NCI-H187 treated with DMSO at 0.1 percent for 48 hours (cell line): ENCODE data around the gene LIN54.
"Not testable (repeated sequence)": the region's sequence is repeated elsewhere in the genome, so short reads cannot be mapped to it uniquely, and the experiment has no call there.

Experiments
- DNase-seq: peaks from one replicate; lab custom pipeline; 2025; lab: John Stamatoyannopoulos, UW

The LIN54 gene

DNA sequence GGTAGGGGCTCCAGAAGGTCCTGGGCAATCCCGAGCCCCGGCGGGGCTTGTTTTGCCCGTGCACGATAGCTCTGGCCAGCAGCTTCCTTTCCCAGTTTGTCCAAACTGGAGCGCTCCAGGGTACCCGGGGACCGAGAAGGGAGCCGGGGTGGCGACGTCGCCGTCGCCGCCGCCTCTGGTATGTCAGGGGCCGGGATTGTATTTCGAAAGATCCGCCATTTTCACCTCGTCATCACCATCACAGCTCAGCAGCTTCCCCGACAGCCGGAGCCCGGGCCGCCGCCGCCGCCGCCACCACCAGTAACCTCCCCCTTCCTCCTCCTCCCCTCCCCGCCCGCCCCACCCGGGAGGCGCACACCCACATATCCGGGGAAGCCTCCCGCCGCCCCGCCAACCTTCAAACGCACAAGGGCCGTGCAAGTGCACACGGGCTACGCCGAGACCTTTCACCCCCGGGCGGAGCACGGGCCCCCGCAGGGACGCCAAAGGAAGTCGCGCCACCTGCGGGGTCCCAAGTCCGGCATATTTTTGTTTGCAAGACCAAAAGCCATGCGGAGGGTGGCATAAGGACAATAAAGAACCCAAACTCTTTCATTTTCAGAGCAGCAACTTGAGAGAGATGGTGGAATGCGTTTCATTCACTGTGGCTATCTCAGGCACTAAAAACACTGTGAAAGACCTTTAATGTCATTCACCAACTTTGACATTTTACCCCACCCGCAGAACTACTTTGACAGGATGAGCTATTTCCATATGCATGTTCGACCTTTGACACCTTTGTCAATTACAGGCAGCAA is at the start of gene LIN54:
TSS of gene LIN54 (minus strand) at position 302 of the 797 bp plus-strand sequence. CDS start 25,979 bp downstream, outside the sequence.
- no peak for DNase-seq

GRCh38 chr4:83054928-83055327 is 44.3 kb upstream of the LIN54 start:
- DNase-seq = no peak

DNA sequence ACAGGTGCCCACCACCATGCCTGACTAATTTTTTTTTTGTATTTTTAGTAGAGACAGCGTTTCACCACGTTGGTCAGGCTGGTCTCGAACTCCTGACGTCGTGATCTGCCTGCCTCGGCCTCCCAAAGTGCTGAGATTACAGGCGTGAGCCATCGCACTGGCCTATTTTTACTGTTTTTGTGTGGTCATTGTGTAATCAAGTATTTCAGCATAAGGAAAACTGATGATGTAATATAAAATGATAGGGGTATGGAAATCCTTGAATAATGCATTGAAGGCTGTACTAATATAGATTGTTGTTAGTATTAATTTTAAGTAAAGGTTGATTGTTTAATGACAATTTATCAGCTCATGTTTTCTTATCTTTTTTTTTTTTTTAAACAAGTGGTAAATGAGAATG is 38.2 kb upstream of the LIN54 start:
- DNase-seq = not testable (repeated sequence)

GRCh38 chr4:83046693-83047473 is 36.3 kb upstream of the LIN54 start:
- no peak for DNase-seq

GRCh38 chr4:83043801-83044407 is 33.3 kb upstream of the LIN54 start:
- no peak for DNase-seq

GRCh38 chr4:83043157-83043556 is 32.5 kb upstream of the LIN54 start:
- DNase-seq = not testable (repeated sequence)

DNA sequence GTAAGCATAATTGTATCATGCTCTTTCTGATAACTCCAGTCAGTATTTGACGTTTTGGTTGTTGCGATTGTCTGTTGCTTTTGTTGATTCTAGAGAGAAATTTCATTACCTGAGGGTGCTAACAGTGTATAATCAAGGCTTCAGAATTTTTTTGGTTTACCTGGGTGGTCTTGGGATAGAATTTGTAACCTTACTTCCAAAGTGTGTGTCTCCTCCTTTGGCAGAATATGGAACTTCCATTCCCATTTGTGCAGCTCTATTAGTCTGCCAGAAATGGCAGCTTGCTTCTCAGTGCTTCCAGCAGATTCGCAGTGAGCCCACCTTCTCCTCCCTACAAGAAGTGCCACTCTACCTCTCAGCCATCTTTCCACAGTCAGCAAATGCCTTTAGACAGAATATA is 29.6 kb upstream of the LIN54 start:
- no peak for DNase-seq

DNA sequence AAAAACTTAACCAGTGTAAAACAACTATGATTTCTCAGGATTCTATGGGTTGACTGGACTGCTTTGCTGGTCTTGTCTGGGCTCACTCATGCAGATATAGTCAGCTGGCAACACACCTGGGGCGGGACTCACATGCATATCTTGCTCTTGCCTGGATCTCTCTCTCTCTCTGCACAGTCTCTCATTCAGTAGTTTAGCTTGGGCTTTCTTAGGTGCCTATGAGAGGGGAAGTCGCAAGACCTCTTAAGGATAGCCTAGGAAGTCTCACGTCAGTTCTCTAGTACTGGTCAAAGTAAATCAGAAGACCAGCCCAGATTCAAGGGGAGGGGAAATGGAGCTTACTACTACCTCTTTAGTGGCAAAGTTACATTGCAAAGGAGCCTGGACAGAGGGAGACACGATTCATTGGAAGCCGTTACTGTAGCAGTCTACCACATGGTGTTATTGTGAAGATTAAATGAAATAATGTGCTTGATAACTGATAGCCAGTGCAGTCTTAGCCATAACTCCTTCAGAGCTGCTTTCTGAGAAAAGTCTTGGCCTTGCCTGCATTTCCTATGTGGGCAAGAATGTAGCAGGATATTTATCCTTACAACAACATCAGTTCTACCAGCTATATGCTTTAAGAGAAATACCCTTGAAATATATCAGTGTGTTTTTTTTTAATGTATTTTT is 26.5 kb upstream of the LIN54 start:
- no peak for DNase-seq

DNA sequence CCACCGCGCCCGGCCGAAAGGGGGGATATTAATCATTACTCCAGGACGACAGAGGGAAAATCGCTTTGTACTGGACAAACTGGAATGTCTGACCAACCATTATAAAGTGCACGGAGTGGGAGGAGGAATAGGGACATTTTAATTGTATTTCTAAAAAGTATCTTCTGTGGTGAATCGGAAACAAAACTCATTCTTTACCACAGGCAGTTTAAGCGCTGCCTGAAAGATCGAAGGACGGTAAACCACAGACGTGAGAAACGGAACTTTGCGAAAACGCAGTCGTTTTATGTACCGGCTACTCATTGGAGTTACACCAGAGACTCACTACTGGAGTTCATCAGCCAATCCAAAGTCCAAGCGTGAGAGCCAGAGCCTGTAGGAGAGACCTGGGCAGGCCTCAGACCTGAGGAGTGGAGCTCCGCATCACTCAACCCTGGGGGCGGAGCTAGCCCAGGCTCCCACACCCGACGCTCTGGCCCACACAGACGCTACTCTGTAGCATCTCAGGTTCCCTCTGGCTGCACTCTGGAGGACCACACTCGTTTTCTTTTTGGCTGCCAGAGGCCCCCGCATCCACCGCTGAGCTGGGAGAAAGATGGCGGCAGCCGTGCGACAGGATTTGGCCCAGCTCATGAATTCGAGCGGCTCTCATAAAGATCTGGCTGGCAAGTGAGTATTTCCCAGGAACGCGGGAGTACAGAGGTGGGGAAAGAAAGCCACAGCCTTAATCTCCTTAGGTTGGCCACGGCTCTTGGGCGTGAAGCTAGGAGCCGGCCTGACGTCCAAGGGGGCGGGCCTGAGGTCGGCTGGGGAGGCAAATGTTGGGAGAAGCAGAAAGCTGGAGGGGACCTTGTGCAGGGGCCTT is 24.2 kb upstream of the LIN54 start, which contains the start of gene COPS4:
TSS of gene COPS4 (plus strand) at position 554 of the 865 bp plus-strand sequence. CDS start at position 596, 42 bp downstream.
- peak; percentile 100 for DNase-seq

DNA sequence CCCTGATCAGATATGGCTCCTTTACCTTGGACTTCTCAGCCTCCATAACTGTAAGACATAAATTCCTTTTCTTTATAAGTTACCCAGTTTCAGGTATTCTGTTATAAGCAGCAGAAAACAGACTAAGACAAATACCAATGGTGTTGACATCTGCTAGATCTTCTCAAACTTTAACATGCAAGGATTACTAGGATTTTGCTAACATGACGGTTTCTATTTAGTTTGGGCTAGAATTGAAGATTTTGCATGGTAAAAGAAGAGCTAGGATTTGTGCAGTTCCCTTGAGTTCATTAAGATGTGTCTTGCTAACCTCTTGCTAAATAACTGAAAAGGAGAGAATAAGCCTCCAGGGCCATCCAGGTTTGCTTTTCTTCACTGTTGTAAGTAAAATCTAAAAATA is 19.1 kb upstream of the LIN54 start:
- DNase-seq = no peak

DNA sequence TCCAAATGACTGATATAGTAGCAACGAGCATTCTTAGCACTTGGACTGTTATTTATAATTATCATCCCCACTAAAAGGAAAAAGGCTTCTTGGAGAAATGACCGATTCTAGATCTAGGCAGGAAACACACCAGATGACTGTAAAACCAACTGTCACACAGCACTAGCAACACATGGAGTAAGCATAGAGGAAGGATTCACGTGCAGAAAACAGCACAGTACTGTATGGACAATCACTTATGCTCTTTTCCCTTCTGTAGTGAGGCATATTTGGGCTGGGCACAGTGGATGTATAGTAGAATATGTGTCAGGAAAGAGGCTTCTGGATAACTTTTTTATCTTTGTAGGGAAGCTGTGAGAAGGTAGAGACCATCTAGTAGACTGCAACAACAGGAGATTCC is 18.4 kb upstream of the LIN54 start:
- DNase-seq = no peak

GRCh38 chr4:83025563-83025962 is 14.9 kb upstream of the LIN54 start:
- no peak for DNase-seq

- DNase-seq = no peak
Measured at GRCh38 chr4:83024233-83024632, 13.6 kb upstream of the LIN54 start.

DNA sequence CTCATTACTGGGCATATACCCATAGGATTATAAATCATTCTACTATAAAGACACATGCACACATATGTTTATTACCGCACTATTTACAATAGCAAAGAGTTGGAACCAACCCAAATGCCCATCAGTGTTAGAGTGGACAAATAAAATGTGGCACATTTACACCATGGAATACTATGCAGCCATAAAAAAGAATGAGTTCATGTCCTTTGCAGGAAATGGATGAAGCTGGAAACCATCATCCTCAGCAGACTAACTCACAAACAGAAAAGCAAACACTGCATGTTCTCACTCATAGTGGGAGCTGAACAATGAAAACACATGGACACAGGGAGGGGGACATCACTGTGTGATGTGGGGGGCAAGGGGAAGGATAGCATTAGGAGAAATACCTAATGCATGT is 13.0 kb upstream of the LIN54 start:
- not testable (repeated sequence) for DNase-seq

DNA sequence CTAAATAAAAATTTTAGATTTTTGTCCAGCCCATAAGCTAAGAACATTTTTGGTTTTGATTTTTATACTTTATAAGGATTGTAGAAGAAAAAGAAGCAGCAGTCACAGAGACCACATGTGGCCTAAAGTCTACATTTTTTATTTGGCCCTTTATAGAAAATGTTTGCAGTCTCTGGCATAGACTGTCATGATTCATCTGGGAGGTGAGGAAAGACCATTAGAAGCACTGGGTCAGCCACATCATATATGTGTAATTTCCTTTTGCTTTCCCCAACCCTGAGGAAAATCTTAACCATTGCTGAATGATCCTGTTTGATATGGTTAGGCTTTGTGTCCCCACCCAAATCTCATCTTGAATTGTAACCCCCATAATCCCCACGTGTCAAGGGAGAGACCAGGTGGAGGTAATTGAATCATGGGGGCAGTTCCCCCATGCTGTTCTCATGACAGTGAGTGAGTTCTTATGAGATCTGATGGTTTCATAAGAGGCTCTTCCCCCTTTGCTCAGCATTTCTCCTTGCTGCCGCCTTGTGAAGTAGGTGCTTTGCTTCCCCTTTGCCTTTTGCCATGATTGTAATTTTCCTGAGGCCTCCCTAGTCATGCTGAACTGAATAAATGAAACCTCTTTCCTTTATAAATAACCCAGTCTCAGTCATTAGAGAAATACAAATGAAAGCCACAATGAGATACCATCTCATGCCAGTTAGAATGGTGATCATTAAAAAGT is 12.3 kb upstream of the LIN54 start:
- no peak for DNase-seq

DNA sequence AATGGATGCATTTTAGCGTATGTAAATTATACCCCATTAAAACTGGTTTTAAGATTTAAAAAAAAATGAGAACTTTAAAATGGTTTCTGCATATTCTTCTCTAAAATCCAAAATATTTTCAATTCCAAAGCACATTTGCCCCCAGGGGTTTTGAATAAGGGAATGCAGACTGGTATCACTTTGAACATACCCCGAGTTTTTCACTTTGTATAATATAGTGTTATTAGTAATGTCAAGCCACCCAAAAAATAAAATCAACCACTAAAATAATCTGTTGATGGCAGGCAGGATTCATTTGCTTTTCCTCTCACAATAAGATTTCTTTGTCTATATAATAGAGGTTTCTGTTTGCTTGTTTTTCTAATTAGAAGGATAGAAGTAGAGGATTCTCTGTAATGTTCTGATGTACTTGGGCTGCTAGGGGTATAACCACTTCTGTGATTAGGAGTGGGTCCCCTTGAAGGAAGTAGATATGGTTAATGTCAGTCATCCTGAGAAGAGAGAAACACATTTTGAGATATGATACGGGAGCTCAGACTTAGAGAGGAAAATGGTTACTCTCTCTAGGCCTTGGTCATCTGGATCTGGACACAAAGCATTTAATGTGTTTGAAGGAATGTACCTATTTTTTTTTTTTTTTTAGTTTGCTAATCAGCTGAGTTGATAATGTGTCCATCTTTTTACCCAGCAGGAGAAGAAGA is 9.3 kb upstream of the LIN54 start:
- no peak for DNase-seq

DNA sequence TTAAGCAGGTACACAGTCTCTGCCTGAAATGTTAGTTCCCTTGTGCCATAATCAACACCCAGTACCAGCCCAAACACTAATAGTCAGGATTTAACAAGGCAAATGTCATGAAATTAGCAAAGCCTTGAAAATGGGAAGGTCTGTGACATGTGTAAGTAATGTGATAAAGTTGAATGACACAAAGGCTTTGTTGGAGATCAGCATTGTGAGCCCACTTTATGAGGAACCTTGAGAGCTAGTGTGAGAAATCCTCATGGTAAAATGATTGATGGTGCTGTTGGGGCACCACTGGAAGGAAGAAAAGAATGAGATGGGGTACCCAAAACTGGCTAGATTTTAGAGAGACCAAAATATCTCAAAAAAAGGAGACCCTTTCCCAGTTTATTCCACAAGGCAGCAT is 3.3 kb upstream of the LIN54 start:
- DNase-seq = no peak

GRCh38 chr4:83013420-83013867 is 2.8 kb upstream of the LIN54 start:
- DNase-seq = no peak

DNA sequence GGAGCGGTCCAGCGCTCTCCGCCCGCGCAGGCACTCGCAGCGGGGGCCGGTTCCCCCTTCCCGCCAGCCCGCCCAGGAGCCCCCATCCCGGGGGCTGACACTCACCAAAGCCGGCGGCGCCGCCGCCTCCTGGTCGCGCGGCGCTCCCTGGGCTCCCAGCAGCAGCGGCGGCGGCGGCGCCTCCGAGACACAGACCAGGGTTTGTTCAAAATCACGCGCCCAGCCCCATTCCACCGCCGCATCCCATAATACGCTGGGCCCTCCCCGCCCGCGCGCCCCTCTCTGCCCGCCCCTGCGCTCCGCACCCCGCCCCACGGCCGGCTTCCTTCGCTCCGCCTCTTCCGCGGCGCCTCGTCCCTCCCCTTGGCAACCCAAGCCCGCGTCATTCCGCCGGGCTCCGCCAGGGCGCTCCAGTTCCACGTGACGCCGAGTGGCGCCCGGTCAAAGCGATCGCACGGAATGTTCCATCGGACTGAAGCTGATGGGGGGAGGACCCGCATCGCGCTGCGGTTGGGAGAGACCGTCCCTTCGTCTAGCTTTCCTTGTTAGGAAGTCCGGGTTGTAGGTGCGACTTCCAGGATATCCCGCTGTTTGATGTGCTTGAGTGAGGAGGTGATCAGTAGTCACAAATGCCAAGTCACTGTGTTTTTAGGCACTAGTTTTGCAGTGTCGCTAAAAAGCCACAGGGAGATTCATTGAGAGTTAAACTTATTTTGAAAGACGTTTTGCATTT is 2.2 kb upstream of the LIN54 start:
- peak; percentile 97 for DNase-seq
